GM12878 (cell line): ENCODE measurements around the gene DPAGT1.

Source experiments
- ATF3 ChIP-seq: IDR thresholded peaks from 2 replicates; pipeline ENCODE4 v1.6.1; 2011; ENCODE audit warnings: low read depth, mild to moderate bottlenecking, low read length, moderate library complexity, borderline replicate concordance; ENCODE audit errors: extremely low read depth
- BRCA1 ChIP-seq: IDR thresholded peaks from 2 replicates; pipeline ENCODE4 v1.6.1; 2011; ENCODE audit warnings: low read depth, low read length, improper control_type of control experiment
- CBX3 ChIP-seq: fragments of 200-600 bp; sonication (generic); IDR thresholded peaks from 2 replicates; pipeline ENCODE4 v1.6.1; 2016; ENCODE audit warnings: low read depth, borderline replicate concordance
- CTCF ChIP-seq, 3 experiments: IDR thresholded peaks in 2 of 3; conservative IDR thresholded peaks in 1 of 3; 2 replicates each; pipeline ENCODE4 v1.5.1; 2011; ENCODE audit warnings: low read depth in 3 of 3, low read length in 3 of 3, mild to moderate bottlenecking in 3 of 3, control low read depth in 2 of 3, moderate library complexity in 2 of 3, inconsistent platforms in 1 of 3, mixed read lengths in 1 of 3; ENCODE audit not compliant: control insufficient read depth in 2 of 3, insufficient read depth in 1 of 3; ENCODE audit errors: extremely low read depth in 1 of 3
- NR2C1 ChIP-seq: fragments of 450-650 bp; IDR thresholded peaks from 2 replicates; pipeline ENCODE4 v1.6.1; 2017; ENCODE audit warnings: antibody characterized with exemption, mild to moderate bottlenecking, moderate library complexity
- NR2C2 ChIP-seq: IDR thresholded peaks from 2 replicates; pipeline ENCODE4 v1.6.1; 2011; ENCODE audit warnings: borderline replicate concordance, low read depth; ENCODE audit not compliant: control insufficient read depth, insufficient read length
- POLR2AphosphoS5 ChIP-seq: IDR thresholded peaks from 2 replicates; pipeline ENCODE4 v1.6.1; 2011; ENCODE audit warnings: mild to moderate bottlenecking, low read length, inconsistent platforms
- RFX5 ChIP-seq: IDR thresholded peaks from 2 replicates; pipeline ENCODE4 v1.6.1; 2011; ENCODE audit warnings: low read depth, low read length, improper control_type of control experiment
- SMC3 ChIP-seq: IDR thresholded peaks from 2 replicates; pipeline ENCODE4 v1.6.1; 2011; ENCODE audit warnings: low read length, improper control_type of control experiment, borderline replicate concordance
- SRF ChIP-seq, 2 experiments: IDR thresholded peaks; 2 replicates each; pipeline ENCODE4 v1.6.1; 2011; ENCODE audit warnings: low read depth in 2 of 2, low read length in 2 of 2, mild to moderate bottlenecking in 1 of 2, moderate library complexity in 1 of 2
- TAF1 ChIP-seq: IDR thresholded peaks from 2 replicates; pipeline ENCODE4 v1.6.1; 2011; ENCODE audit warnings: mild to moderate bottlenecking, low read depth, low read length, borderline replicate concordance
- ZNF274 ChIP-seq: IDR thresholded peaks from one replicate; pipeline ENCODE4 v1.8.0; 2011; ENCODE audit not compliant: insufficient read length, insufficient read depth
- TF ChIP-seq, protein P1 (sequence below): fragments of 150-350 bp; IDR thresholded peaks from 2 replicates; pipeline ENCODE4 v1.6.1; 2014; ENCODE audit warnings: mild to moderate bottlenecking, low read depth, low read length

GRCh38 chr11:119049081-119049480 is 52.6 kb downstream of the DPAGT1 start:
- no peak for TF ChIP-seq BRCA1
- TF ChIP-seq CTCF (IDR thresholded peaks at IDR 0.05 in 2 of 3, conservative IDR thresholded peaks at IDR 0.05 in 1 of 3; ENCODE audit: control insufficient read depth in 2 of 3, extremely low read depth in 1 of 3, insufficient read depth in 1 of 3, low read depth in 3 of 3, low read length in 3 of 3) = no peak
- no peak for TF ChIP-seq SMC3
- TF ChIP-seq, protein P1, sequence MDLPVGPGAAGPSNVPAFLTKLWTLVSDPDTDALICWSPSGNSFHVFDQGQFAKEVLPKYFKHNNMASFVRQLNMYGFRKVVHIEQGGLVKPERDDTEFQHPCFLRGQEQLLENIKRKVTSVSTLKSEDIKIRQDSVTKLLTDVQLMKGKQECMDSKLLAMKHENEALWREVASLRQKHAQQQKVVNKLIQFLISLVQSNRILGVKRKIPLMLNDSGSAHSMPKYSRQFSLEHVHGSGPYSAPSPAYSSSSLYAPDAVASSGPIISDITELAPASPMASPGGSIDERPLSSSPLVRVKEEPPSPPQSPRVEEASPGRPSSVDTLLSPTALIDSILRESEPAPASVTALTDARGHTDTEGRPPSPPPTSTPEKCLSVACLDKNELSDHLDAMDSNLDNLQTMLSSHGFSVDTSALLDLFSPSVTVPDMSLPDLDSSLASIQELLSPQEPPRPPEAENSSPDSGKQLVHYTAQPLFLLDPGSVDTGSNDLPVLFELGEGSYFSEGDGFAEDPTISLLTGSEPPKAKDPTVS = no peak
- no peak for TF ChIP-seq NR2C2
- no peak for TF ChIP-seq POLR2AphosphoS5
- TF ChIP-seq NR2C1 = no peak
- no peak for TF ChIP-seq TAF1
- TF ChIP-seq ATF3 = no peak
- no peak for TF ChIP-seq CBX3
- TF ChIP-seq SRF (IDR thresholded peaks at IDR 0.05; ENCODE audit: low read depth in 2 of 2, low read length in 2 of 2) = no peak
- TF ChIP-seq ZNF274 = no peak
- no peak for TF ChIP-seq RFX5
